GM12864 (cell line): ENCODE measurements around the gene CARHSP1.
"Not testable (repeated sequence)": the region's sequence is repeated elsewhere in the genome, so short reads cannot be mapped to it uniquely, and the experiment has no call there.

Experiments
- DNase-seq: peaks from one replicate; pipeline ENCODE4 v3.0.0-alpha.2; 2011; ENCODE audit warnings: low read depth
- H3K4me3 ChIP-seq: 2 replicates; pipeline ENCODE4 v1.5.1; 2011; ENCODE audit warnings: mild to moderate bottlenecking, low read depth, low read length, control low read depth
- TF ChIP-seq, protein P1 (sequence below): IDR thresholded peaks from 2 replicates; pipeline ENCODE4 v1.5.1; 2011; ENCODE audit warnings: low read depth, mild to moderate bottlenecking, moderate library complexity, low read length, control low read depth, inconsistent platforms; ENCODE audit errors: missing control alignments

CARHSP1 gene

DNA sequence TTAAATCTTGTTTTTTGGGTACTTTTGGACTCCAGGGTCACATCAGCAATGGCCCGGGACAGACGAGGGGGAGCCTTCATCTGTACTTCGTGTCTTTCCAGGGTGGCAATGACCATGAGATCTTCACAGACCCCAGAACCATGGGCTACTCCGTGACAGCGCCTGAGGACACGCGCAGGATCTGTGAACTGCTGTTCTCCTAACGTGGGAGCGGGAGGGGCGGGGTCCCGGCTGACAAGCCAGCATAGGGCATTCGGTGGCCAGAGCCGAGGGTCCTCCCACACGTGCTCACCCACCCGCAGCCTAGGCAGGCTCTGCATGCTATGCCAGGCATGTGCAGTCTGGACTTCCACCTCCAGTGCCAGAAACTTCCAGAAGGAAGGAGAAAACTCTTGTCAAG lies 21.2 kb downstream of the CARHSP1 start:
- H3K4me3 ChIP-seq: no peak overlapping the region
- DNase-seq: no peak
- TF ChIP-seq, protein P1, sequence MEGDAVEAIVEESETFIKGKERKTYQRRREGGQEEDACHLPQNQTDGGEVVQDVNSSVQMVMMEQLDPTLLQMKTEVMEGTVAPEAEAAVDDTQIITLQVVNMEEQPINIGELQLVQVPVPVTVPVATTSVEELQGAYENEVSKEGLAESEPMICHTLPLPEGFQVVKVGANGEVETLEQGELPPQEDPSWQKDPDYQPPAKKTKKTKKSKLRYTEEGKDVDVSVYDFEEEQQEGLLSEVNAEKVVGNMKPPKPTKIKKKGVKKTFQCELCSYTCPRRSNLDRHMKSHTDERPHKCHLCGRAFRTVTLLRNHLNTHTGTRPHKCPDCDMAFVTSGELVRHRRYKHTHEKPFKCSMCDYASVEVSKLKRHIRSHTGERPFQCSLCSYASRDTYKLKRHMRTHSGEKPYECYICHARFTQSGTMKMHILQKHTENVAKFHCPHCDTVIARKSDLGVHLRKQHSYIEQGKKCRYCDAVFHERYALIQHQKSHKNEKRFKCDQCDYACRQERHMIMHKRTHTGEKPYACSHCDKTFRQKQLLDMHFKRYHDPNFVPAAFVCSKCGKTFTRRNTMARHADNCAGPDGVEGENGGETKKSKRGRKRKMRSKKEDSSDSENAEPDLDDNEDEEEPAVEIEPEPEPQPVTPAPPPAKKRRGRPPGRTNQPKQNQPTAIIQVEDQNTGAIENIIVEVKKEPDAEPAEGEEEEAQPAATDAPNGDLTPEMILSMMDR: no peak

DNA sequence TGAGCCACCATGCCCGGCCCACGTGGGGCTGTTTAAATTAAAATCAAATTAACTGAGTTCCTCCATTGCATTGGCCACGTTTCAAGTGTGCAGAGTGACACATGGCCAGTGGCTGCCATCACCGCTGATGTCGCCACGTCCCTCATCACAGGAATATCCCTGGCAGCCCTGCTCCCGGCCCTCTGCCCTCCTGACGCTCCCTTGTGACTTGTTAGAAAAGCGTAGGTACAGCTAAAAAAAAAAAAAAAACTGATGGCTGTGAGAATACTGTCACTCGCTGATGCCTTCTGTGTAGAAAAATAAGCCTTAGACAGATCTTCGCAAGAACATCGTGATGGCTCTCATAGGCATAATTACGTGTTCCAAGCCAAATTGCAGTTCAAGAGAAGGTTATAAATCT lies 21.7 kb downstream of the CARHSP1 start:
- DNase-seq: no peak
- H3K4me3 ChIP-seq: no peak overlapping the region
- TF ChIP-seq, protein P1: no peak

- TF ChIP-seq, protein P1: no peak
- no peak overlapping the region for H3K4me3 ChIP-seq
- no peak for DNase-seq
These were observed 22.3 kb downstream of the CARHSP1 start for GRCh38 chr16:8846401-8846932.

DNA sequence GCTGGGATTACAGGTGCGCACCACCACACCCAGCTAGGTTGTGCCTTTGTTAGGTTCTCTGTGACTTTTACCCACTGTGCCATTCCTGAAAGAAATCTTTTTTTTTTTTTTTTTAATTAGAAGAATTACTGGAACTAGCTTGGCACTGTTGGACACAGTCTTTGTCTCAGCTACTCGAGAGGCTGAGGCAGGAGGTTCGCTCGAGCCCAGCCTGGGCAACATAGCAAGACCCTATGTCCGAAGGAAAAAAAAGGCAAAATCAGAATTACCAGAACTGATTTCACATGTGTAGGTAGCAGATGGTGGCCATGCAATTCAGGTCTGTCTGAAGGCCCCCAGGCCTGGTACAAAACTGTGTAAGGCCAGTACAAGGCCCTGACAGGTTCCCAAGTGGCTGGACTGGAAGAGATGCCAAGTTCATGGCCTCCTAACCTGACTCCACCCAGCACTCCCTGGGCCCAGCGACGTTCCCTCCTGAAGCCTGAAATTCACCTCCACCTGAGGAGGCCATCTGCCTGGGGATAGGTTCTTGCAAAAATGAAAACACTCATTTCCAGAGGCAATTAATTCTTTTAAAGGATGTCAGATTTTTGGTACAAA lies 23.0 kb downstream of the CARHSP1 start:
- no peak overlapping the region for H3K4me3 ChIP-seq
- TF ChIP-seq, protein P1: no peak
- no peak for DNase-seq

GRCh38 chr16:8843296-8843695 lies 25.5 kb downstream of the CARHSP1 start:
- DNase-seq: not testable (repeated sequence)

DNA sequence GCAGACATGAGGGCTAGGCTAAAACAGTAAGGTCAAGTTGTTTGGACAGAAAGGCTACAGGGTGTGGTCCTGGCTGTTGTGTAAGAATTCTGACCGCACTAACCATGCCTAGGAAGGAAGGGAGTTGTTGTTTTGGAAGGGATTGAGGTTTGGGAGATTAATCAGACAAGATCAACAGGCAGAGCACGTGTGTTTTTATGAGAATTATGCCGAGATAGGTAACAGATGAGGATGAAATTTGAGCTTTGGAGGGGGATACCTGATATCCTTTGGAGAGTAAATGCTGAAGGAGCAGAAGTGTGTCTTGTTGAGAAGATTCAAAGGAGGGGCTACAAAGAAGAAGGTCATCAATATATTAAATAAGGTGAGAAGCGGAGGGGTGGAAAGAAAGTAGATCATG lies 26.8 kb downstream of the CARHSP1 start:
- DNase-seq: not testable (repeated sequence)

More at GRCh38 chr16:8843296-8843695, 25.5 kb downstream of the CARHSP1 start:
- not testable (repeated sequence) for H3K4me3 ChIP-seq

GRCh38 chr16:8837594-8837993 lies 31.2 kb downstream of the CARHSP1 start:
- H3K4me3 ChIP-seq, DNase-seq: not testable (repeated sequence)

More for the DNA sequence above, 26.8 kb downstream of the CARHSP1 start:
- not testable (repeated sequence) for H3K4me3 ChIP-seq

DNA sequence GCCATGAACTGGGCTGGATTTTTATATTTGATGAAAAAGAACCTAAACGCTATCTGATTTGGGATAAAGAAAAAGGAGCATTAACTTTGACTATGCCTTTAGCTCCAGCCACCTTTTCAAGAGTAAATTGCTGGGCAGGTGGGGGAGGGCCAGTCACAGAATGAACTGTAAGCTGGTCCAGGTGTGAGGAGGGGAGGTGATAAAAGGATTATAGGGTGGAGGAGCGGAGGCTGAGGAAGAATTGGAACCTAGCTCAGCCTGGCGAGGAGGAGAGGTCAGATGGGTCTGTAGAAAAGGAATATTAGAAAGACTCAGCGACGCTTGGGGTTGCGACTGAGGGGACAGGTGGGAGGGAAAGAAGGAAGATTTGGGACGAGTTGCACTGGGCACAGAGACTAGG lies 32.0 kb downstream of the CARHSP1 start:
- not testable (repeated sequence) for H3K4me3 ChIP-seq

GRCh38 chr16:8832717-8833105 lies 36.1 kb downstream of the CARHSP1 start:
- no peak for DNase-seq
- H3K4me3 ChIP-seq: no peak overlapping the region

More for the DNA sequence above, 32.0 kb downstream of the CARHSP1 start:
- not testable (repeated sequence) for DNase-seq

More at GRCh38 chr16:8832717-8833105, 36.1 kb downstream of the CARHSP1 start:
- TF ChIP-seq, protein P1: no peak
